Retina (tissue), 1 donor: ENCODE results near the gene IQCF5.
"Not testable (repeated sequence)": the region's sequence is repeated elsewhere in the genome, so short reads cannot be mapped to it uniquely, and the experiment has no call there.

Experiments
- DNase-seq: peaks from one replicate; pipeline ENCODE4 v3.0.0-alpha.2; 2016

IQCF5 gene

GRCh38 chr3:51875501-51875900 lies at the start of gene IQCF5:
Gene IQCF5 (minus strand): TSS chr3:51875601. CDS start chr3:51875531, 70 bp downstream.
- DNase-seq = no peak

GRCh38 chr3:51921081-51921578 lies 45.7 kb upstream of the IQCF5 start:
- DNase-seq = no peak

GRCh38 chr3:51916418-51916817 lies 41.0 kb upstream of the IQCF5 start:
- no peak for DNase-seq

GRCh38 chr3:51908026-51908425 lies 32.6 kb upstream of the IQCF5 start:
- DNase-seq = no peak

GRCh38 chr3:51904034-51904823 lies 28.8 kb upstream of the IQCF5 start:
- no peak for DNase-seq

- not testable (repeated sequence) for DNase-seq
Measured at GRCh38 chr3:51902361-51902760, 27.0 kb upstream of the IQCF5 start.

- not testable (repeated sequence) for DNase-seq
Measured at GRCh38 chr3:51900043-51900442, 24.6 kb upstream of the IQCF5 start.

GRCh38 chr3:51897391-51897790 lies 22.0 kb upstream of the IQCF5 start:
- DNase-seq = no peak

GRCh38 chr3:51896607-51897305 lies 21.4 kb upstream of the IQCF5 start:
- DNase-seq = no peak

GRCh38 chr3:51894939-51895338 lies 19.5 kb upstream of the IQCF5 start:
- DNase-seq = no peak

GRCh38 chr3:51894391-51894790 lies 19.0 kb upstream of the IQCF5 start:
- no peak for DNase-seq

GRCh38 chr3:51891242-51892039 lies 16.0 kb upstream of the IQCF5 start:
- no peak for DNase-seq

GRCh38 chr3:51888463-51889105 lies 13.2 kb upstream of the IQCF5 start:
- DNase-seq = no peak

- DNase-seq = no peak
Measured at GRCh38 chr3:51887620-51888019, 12.2 kb upstream of the IQCF5 start.

- no peak for DNase-seq
Measured at GRCh38 chr3:51886447-51886846, 11.0 kb upstream of the IQCF5 start.

GRCh38 chr3:51879937-51880336 lies 4.5 kb upstream of the IQCF5 start:
- DNase-seq = no peak

- no peak for DNase-seq
Measured at GRCh38 chr3:51876186-51876585, 785 bp upstream of the IQCF5 start.

- no peak for DNase-seq
Measured at GRCh38 chr3:51874889-51875288, 512 bp downstream of the IQCF5 start.

GRCh38 chr3:51874411-51874810 lies 990 bp downstream of the IQCF5 start:
- no peak for DNase-seq

- no peak for DNase-seq
Measured at GRCh38 chr3:51873876-51874275, 1.5 kb downstream of the IQCF5 start.

- no peak for DNase-seq
Measured at GRCh38 chr3:51873253-51873766, 2.1 kb downstream of the IQCF5 start.

GRCh38 chr3:51869304-51869703 lies 6.1 kb downstream of the IQCF5 start:
- DNase-seq = no peak

GRCh38 chr3:51868896-51869295 lies 6.5 kb downstream of the IQCF5 start:
- DNase-seq = not testable (repeated sequence)
